K562 (cell line): ENCODE results near the gene PLCB3.

Source experiments
- POLR2AphosphoS5 ChIP-seq: IDR thresholded peaks from 2 replicates; pipeline ENCODE4 v1.6.1; 2011; ENCODE audit warnings: mild to moderate bottlenecking, low read depth, low read length, moderate library complexity; ENCODE audit not compliant: control insufficient read depth, insufficient read depth
- RFX5 ChIP-seq: IDR thresholded peaks from 2 replicates; pipeline ENCODE4 v1.6.1; 2011; ENCODE audit warnings: low read depth, mild to moderate bottlenecking, improper control_type of control experiment, low read length
- ZNF609 ChIP-seq: sonication (generic); formaldehyde crosslinking; IDR thresholded peaks from 2 replicates; pipeline ENCODE4 v1.8.1; 2023; ENCODE audit warnings: missing genetic modification reagents, mild to moderate bottlenecking, borderline replicate concordance
- TF ChIP-seq, protein P1 (sequence below), 3 experiments: IDR thresholded peaks in 2 of 3; conservative IDR thresholded peaks in 1 of 3; 2 replicates each; pipeline ENCODE4 v1.5.1; 2011 to 2012; ENCODE audit warnings: low read length in 3 of 3, mild to moderate bottlenecking in 3 of 3, control low read depth in 2 of 3, improper control_type of control experiment in 1 of 3, inconsistent platforms in 1 of 3, low read depth in 1 of 3, mixed read lengths in 1 of 3, moderate library complexity in 1 of 3; ENCODE audit not compliant: insufficient read depth in 2 of 3

DNA sequence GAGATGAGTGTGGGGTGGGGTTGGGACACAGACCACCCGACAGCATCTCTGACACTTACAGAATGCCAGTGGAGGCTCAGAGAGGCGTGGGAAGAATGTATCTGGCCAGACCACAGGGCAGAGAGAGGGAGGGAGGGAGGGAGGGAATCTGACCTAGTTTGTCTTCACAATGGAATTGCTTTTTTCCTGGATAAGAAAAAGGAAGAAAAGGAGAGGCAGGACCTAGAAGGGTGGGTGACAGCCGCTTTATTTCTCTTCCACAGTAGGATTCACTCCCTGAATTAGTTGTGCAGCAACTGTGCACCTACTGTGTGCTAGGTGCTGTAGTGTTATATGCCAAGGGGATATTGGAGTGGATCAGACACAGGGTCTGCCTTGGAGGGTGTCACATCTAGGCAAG is 43.4 kb downstream of the PLCB3 start:
- TF ChIP-seq RFX5 (no peak), ZNF609 (no peak), POLR2AphosphoS5 (no peak)
- TF ChIP-seq, protein P1, sequence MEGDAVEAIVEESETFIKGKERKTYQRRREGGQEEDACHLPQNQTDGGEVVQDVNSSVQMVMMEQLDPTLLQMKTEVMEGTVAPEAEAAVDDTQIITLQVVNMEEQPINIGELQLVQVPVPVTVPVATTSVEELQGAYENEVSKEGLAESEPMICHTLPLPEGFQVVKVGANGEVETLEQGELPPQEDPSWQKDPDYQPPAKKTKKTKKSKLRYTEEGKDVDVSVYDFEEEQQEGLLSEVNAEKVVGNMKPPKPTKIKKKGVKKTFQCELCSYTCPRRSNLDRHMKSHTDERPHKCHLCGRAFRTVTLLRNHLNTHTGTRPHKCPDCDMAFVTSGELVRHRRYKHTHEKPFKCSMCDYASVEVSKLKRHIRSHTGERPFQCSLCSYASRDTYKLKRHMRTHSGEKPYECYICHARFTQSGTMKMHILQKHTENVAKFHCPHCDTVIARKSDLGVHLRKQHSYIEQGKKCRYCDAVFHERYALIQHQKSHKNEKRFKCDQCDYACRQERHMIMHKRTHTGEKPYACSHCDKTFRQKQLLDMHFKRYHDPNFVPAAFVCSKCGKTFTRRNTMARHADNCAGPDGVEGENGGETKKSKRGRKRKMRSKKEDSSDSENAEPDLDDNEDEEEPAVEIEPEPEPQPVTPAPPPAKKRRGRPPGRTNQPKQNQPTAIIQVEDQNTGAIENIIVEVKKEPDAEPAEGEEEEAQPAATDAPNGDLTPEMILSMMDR (IDR thresholded peaks at IDR 0.05 in 2 of 3, conservative IDR thresholded peaks at IDR 0.05 in 1 of 3; ENCODE audit: insufficient read depth in 2 of 3, low read depth in 1 of 3, low read length in 3 of 3) = no peak
